HG03045 (cell line): ENCODE measurements around the gene CTNNA2.
"Not testable (repeated sequence)": the region's sequence is repeated elsewhere in the genome, so short reads cannot be mapped to it uniquely, and the experiment has no call there.

ENCODE experiments used
- ATAC-seq: cut with Tn5 transposase; IDR thresholded peaks from one replicate; pipeline ENCODE4 v1.9.1; 2021; ENCODE audit warnings: mild to moderate bottlenecking, moderate library complexity; ENCODE audit not compliant: unreplicated experiment

The CTNNA2 gene

GRCh38 chr2:80168801-80169200, 656.0 kb downstream of the CTNNA2 start:
- no peak for ATAC-seq

- ATAC-seq: no peak
These were observed 657.2 kb downstream of the CTNNA2 start for GRCh38 chr2:80169811-80170594.

- no peak for ATAC-seq
These were observed 672.2 kb downstream of the CTNNA2 start for GRCh38 chr2:80185091-80185490.

- ATAC-seq: no peak
These were observed 673.4 kb downstream of the CTNNA2 start for GRCh38 chr2:80186262-80186661.

- no peak for ATAC-seq
These were observed 674.3 kb downstream of the CTNNA2 start for GRCh38 chr2:80187156-80187555.

- ATAC-seq: no peak
These were observed 677.3 kb downstream of the CTNNA2 start for GRCh38 chr2:80190166-80190565.

GRCh38 chr2:80193566-80193965, 680.7 kb downstream of the CTNNA2 start:
- no peak for ATAC-seq

- no peak for ATAC-seq
These were observed 682.2 kb downstream of the CTNNA2 start for GRCh38 chr2:80195034-80195433.

GRCh38 chr2:80198042-80198441, 685.2 kb downstream of the CTNNA2 start:
- ATAC-seq: no peak

- no peak for ATAC-seq
These were observed 686.7 kb downstream of the CTNNA2 start for GRCh38 chr2:80199504-80199903.

- not testable (repeated sequence) for ATAC-seq
These were observed 691.1 kb downstream of the CTNNA2 start for GRCh38 chr2:80203929-80204328.

- no peak for ATAC-seq
These were observed 692.6 kb downstream of the CTNNA2 start for GRCh38 chr2:80205498-80205897.

GRCh38 chr2:80209458-80209857, 696.6 kb downstream of the CTNNA2 start:
- no peak for ATAC-seq

- ATAC-seq: no peak
These were observed 704.6 kb downstream of the CTNNA2 start for GRCh38 chr2:80217446-80217845.

GRCh38 chr2:80222644-80223043, 709.8 kb downstream of the CTNNA2 start:
- no peak for ATAC-seq

GRCh38 chr2:80231421-80231820, 718.6 kb downstream of the CTNNA2 start:
- ATAC-seq: no peak

- no peak for ATAC-seq
These were observed 720.5 kb downstream of the CTNNA2 start for GRCh38 chr2:80233333-80233732.

- no peak for ATAC-seq
These were observed 726.0 kb downstream of the CTNNA2 start for GRCh38 chr2:80238692-80239469.

GRCh38 chr2:80242355-80242910, 729.6 kb downstream of the CTNNA2 start:
- ATAC-seq: no peak

- no peak for ATAC-seq
These were observed 732.2 kb downstream of the CTNNA2 start for GRCh38 chr2:80244905-80245584.

GRCh38 chr2:80246534-80246933, 733.7 kb downstream of the CTNNA2 start:
- no peak for ATAC-seq
